ENCODE data around the gene HYAL2. TPM values are rescaled to one million over a fixed set of nuclear protein-coding genes. Genes with fewer than 3 reads are reported as not detected.

HYAL2 gene
- total and polyA plus RNA-seq, 4 donors = 19.5 to 57.6 (median 33.2) TPM

DNA sequence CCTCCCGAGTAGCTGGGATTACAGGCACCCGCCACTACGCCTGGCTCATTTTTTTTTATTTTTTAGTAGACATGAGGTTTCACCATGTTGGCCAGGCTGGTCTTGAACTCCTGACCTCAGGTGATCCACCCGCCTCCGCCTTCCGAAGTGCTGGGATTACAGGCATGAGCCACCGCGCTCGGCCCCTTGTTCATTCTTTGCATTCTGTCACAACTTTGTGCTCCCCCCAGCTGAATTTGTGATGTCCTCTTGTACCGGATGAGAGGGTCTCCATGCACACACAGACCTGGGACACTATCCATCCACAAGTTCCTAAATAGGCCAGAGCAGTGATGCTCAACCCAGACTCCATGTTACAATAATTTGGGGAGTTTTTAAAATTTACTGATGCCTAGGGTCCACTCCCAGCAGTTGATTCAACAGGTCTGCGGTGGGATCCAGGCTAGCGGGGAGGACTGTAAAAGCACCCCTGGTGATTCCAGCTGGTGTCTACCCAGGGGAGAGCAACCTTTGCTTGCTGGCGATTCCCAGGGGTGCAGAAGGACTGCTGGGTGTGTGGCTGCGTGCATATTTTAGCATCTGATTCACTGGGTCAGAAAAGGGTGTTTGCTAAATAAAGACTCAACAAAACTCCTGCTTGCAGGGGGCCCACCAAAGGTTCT lies 17.1 kb upstream of the HYAL2 start:
- Histone ChIP-seq H3K9ac (ENCODE audit: low read depth in 1 of 2, low read length in 2 of 2) (peak overlapping the region in 1 of 2 donors; percentile 62), H3K36me3 (ENCODE audit: control insufficient read depth in 4 of 4, insufficient read depth in 3 of 4, low read depth in 1 of 4, low read length in 3 of 4) (no peaks in the 10 kb centered on the region), H3K9me3 (ENCODE audit: control insufficient read depth in 4 of 4, low read length in 3 of 4) (no peaks in the 10 kb centered on the region), H3K27ac (ENCODE audit: low read depth in 1 of 2, low read length in 2 of 2) (peak overlapping the region; percentile 34 to 99), H3K4me3 (ENCODE audit: low read depth in 1 of 3, low read length in 3 of 3) (peak overlapping the region in 1 of 3 donors; percentile 42), H3K4me1 (ENCODE audit: control insufficient read depth in 4 of 4, insufficient read depth in 4 of 4, low read length in 3 of 4) (peaks cover 6 to 34% (median 16%) of the 10 kb centered on the region in 4 donors), H3K27me3 (ENCODE audit: control insufficient read depth in 4 of 4, insufficient read depth in 4 of 4, low read length in 3 of 4) (no peaks in the 10 kb centered on the region)
- DNase-seq (ENCODE audit: low spot score) = no peak
- 78% methylated on average over 14 of the region's 14 CpGs for WGBS
- TF ChIP-seq FOXA2 (IDR thresholded peaks at IDR 0.05) (no peak), REST (IDR thresholded peaks at IDR 0.05) (no peak), JUND (IDR thresholded peaks at IDR 0.05) (no peak), HNF4G (IDR thresholded peaks at IDR 0.05) (no peak)

GRCh38 chr3:50338965-50339364 lies 16.4 kb upstream of the HYAL2 start:
- no peaks in the 10 kb centered on the region for H3K27me3 ChIP-seq (ENCODE audit: control insufficient read depth in 4 of 4, insufficient read depth in 4 of 4, low read length in 3 of 4)
- peak overlapping the region; percentile 92 to 99 for H3K27ac ChIP-seq (ENCODE audit: low read depth in 1 of 2, low read length in 2 of 2)
- no peaks in the 10 kb centered on the region for H3K36me3 ChIP-seq (ENCODE audit: control insufficient read depth in 4 of 4, insufficient read depth in 3 of 4, low read depth in 1 of 4, low read length in 3 of 4)
- peak overlapping the region in 1 of 2 donors; percentile 52 for H3K9ac ChIP-seq (ENCODE audit: low read depth in 1 of 2, low read length in 2 of 2)
- DNase-seq (ENCODE audit: low spot score) = no peak
- no peaks in the 10 kb centered on the region for H3K9me3 ChIP-seq (ENCODE audit: control insufficient read depth in 4 of 4, low read length in 3 of 4)
- 74% methylated on average over 5 of the region's 5 CpGs for WGBS
- TF ChIP-seq FOXA1 (IDR thresholded peaks at IDR 0.05) (no peak), EGR1 (IDR thresholded peaks at IDR 0.05; ENCODE audit: low read depth in 2 of 2) (no peak), FOXA2 (IDR thresholded peaks at IDR 0.05) (no peak), NR2F2 (IDR thresholded peaks at IDR 0.05) (no peak)
- TF ChIP-seq, protein P1, sequence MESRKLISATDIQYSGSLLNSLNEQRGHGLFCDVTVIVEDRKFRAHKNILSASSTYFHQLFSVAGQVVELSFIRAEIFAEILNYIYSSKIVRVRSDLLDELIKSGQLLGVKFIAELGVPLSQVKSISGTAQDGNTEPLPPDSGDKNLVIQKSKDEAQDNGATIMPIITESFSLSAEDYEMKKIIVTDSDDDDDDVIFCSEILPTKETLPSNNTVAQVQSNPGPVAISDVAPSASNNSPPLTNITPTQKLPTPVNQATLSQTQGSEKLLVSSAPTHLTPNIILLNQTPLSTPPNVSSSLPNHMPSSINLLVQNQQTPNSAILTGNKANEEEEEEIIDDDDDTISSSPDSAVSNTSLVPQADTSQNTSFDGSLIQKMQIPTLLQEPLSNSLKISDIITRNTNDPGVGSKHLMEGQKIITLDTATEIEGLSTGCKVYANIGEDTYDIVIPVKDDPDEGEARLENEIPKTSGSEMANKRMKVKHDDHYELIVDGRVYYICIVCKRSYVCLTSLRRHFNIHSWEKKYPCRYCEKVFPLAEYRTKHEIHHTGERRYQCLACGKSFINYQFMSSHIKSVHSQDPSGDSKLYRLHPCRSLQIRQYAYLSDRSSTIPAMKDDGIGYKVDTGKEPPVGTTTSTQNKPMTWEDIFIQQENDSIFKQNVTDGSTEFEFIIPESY (IDR thresholded peaks at IDR 0.05) = no peak
- peaks cover 6 to 40% (median 20%) of the 10 kb centered on the region in 4 donors for H3K4me1 ChIP-seq (ENCODE audit: control insufficient read depth in 4 of 4, insufficient read depth in 4 of 4, low read length in 3 of 4)
- peak overlapping the region in 1 of 3 donors; percentile 12 for H3K4me3 ChIP-seq (ENCODE audit: low read depth in 1 of 3, low read length in 3 of 3)

DNA sequence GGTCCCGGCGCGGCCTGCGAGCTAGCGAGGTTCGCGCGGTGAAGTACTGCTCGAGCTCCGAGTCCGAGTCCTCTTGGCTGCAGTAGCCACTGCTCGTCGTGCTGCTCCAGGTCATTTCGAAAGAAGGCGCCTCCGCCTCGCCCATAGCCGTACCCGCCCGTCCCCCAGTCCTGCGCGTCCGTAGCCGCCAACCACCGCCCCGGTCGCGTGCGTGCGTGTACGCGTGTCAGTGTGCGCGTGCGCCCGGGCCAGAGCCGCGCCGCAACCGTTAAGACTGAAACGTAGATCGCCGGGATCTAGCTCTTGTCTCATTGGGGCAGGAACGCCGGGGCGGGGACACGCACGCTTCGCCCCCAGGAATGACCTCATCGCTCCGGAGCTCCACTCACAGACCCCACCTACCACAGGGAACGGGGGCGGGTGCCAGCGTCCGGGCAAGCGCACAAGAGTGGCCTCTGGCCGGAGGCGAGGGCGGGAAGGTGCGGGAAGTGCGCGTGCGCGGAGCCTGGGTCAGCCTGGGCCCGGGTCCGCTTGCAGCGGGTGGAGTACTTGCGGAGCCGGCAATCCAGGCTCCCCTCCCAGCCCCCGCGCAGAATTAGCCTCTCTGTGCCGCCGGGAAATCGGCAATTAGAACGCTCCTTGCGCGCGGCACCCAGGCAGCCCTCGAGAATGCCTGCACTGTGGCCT lies 14.8 kb upstream of the HYAL2 start:
- H3K9me3 ChIP-seq (ENCODE audit: control insufficient read depth in 4 of 4, low read length in 3 of 4) = no peaks in the 10 kb centered on the region
- WGBS = under 1% methylated on average over 79 of the region's 79 CpGs
- peak overlapping the region; percentile 70 to 94 (median 70) for H3K4me3 ChIP-seq (ENCODE audit: low read depth in 1 of 3, low read length in 3 of 3)
- H3K4me1 ChIP-seq (ENCODE audit: control insufficient read depth in 4 of 4, insufficient read depth in 4 of 4, low read length in 3 of 4) = peaks cover 8 to 46% (median 20%) of the 10 kb centered on the region in 4 donors
- no peaks in the 10 kb centered on the region for H3K27me3 ChIP-seq (ENCODE audit: control insufficient read depth in 4 of 4, insufficient read depth in 4 of 4, low read length in 3 of 4)
- peak overlapping the region; percentile 92 to 99 for H3K27ac ChIP-seq (ENCODE audit: low read depth in 1 of 2, low read length in 2 of 2)
- peak; percentile 94 for DNase-seq (ENCODE audit: low spot score)
- H3K36me3 ChIP-seq (ENCODE audit: control insufficient read depth in 4 of 4, insufficient read depth in 3 of 4, low read depth in 1 of 4, low read length in 3 of 4) = no peaks in the 10 kb centered on the region
- H3K9ac ChIP-seq (ENCODE audit: low read depth in 1 of 2, low read length in 2 of 2) = peak overlapping the region; percentile 78 to 99
- TF ChIP-seq JUND (IDR thresholded peaks at IDR 0.05) (peak; percentile 96 to 98), CTCF (IDR thresholded peaks at IDR 0.05; ENCODE audit: low read depth, low read length, missing input control) (no peak), YY1 (IDR thresholded peaks at IDR 0.05) (peak; percentile 65), RAD21 (IDR thresholded peaks at IDR 0.05) (no peak), REST (IDR thresholded peaks at IDR 0.05) (peak; percentile 63), FOXA1 (IDR thresholded peaks at IDR 0.05) (no peak), RXRA (IDR thresholded peaks at IDR 0.05) (peak in 1 of 2 donors; percentile 35), SP1 (IDR thresholded peaks at IDR 0.05) (peak; percentile 75), EGR1 (IDR thresholded peaks at IDR 0.05; ENCODE audit: low read depth in 2 of 2) (peak; percentile 93 to 94)
- TF ChIP-seq, protein P2, sequence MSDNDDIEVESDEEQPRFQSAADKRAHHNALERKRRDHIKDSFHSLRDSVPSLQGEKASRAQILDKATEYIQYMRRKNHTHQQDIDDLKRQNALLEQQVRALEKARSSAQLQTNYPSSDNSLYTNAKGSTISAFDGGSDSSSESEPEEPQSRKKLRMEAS (IDR thresholded peaks at IDR 0.05) = peak; percentile 24

All from liver (tissue), 9 donors.